Measurements from ENCODE around the gene RNF4. TPM values are rescaled to one million over a fixed set of nuclear protein-coding genes. Genes with fewer than 3 reads are reported as not detected.

The RNF4 gene
- total and polyA plus RNA-seq, 2 donors (not counting 1 experiment from before 2014, with no cell fraction given) = 45.6 to 72.4 TPM

DNA sequence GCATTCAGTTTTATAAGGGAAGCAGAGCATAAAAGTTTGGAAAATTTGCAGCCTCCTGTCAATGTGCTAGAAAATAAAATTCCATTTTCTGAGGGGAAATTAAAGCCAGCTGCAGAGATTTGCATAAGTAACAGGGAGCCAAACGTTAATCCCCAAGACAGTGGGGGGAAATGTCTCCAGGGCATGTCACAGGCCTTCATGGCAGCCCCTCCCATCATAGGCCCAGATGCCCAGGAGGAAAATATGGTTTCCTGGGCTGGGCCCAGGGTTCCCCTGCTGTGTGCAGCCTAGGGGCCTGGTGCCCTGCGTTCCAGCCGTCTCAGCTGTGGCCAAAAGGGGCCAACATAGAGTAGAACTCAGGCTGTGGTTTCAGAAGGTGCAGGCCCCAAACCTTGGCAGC, 9.3 kb downstream of the RNF4 start:
- H3K9me3 ChIP-seq (ENCODE audit: control insufficient read depth, insufficient read depth, low read depth, low read length) = no peaks in the 10 kb centered on the region
- peaks cover 98% of the 10 kb centered on the region for H3K79me2 ChIP-seq (ENCODE audit: control insufficient read depth, insufficient read depth, low read length)
- DNase-seq (ENCODE audit: low read depth in 2 of 2) = no peak
- no peaks in the 10 kb centered on the region for H3K4me1 ChIP-seq (ENCODE audit: control insufficient read depth, extremely low read depth, insufficient read depth, low read length)
- H3K9ac ChIP-seq (ENCODE audit: insufficient read depth, low read length) = no peak overlapping the region
- H4K20me1 ChIP-seq (ENCODE audit: control insufficient read depth, extremely low read depth, insufficient read depth, low read length) = peaks cover 3% of the 10 kb centered on the region
- no peaks in the 10 kb centered on the region for H3K27me3 ChIP-seq (ENCODE audit: control insufficient read depth, insufficient read depth, low read length)
- H3K4me3 ChIP-seq (replicated peaks in 1 of 4; ENCODE audit: control extremely low read depth in 1 of 4, insufficient read depth in 1 of 4, low read depth in 3 of 4, low read length in 4 of 4) = no peak overlapping the region
- no peak overlapping the region for H2AFZ ChIP-seq (ENCODE audit: low read length)
- no peak overlapping the region for H3K27ac ChIP-seq (ENCODE audit: insufficient read depth, low read length)
- TF ChIP-seq, protein P1, sequence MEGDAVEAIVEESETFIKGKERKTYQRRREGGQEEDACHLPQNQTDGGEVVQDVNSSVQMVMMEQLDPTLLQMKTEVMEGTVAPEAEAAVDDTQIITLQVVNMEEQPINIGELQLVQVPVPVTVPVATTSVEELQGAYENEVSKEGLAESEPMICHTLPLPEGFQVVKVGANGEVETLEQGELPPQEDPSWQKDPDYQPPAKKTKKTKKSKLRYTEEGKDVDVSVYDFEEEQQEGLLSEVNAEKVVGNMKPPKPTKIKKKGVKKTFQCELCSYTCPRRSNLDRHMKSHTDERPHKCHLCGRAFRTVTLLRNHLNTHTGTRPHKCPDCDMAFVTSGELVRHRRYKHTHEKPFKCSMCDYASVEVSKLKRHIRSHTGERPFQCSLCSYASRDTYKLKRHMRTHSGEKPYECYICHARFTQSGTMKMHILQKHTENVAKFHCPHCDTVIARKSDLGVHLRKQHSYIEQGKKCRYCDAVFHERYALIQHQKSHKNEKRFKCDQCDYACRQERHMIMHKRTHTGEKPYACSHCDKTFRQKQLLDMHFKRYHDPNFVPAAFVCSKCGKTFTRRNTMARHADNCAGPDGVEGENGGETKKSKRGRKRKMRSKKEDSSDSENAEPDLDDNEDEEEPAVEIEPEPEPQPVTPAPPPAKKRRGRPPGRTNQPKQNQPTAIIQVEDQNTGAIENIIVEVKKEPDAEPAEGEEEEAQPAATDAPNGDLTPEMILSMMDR (conservative IDR thresholded peaks at IDR 0.05 in 1 of 2, IDR thresholded peaks at IDR 0.05 in 1 of 2; ENCODE audit: low read depth in 1 of 2, low read length in 2 of 2) = no peak
- no peak for TF ChIP-seq EZH2 (IDR thresholded peaks at IDR 0.05; ENCODE audit: low read length, missing control alignments)
- H3K4me2 ChIP-seq (ENCODE audit: extremely low read depth, insufficient read depth, low read length) = no peak overlapping the region
- H3K36me3 ChIP-seq (ENCODE audit: control insufficient read depth, insufficient read depth, low read length) = no peaks in the 10 kb centered on the region

DNA sequence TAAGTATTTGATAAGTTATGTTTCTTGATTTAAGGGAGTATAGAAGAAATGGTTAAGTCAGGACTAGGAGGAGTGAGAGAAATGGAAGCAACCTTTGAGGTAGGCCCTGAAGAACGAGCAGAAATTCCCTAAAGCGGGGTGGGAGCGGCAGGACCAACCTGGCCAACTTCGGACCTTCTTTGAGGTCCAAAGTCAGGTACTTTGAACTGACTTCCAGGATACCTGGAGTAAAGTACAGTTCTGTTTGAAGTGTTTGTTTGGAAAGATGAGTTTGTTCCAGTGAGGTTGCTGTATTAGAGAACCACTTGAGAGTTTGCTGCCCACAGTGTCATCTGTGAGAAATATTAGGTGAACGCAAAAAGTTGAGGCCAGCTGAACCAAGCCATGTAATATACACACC, 11.7 kb downstream of the RNF4 start:
- Histone ChIP-seq H3K9ac (ENCODE audit: insufficient read depth, low read length) (no peak overlapping the region), H3K4me1 (ENCODE audit: control insufficient read depth, extremely low read depth, insufficient read depth, low read length) (no peaks in the 10 kb centered on the region), H3K4me2 (ENCODE audit: extremely low read depth, insufficient read depth, low read length) (no peak overlapping the region), H3K36me3 (ENCODE audit: control insufficient read depth, insufficient read depth, low read length) (no peaks in the 10 kb centered on the region), H4K20me1 (ENCODE audit: control insufficient read depth, extremely low read depth, insufficient read depth, low read length) (peaks cover 3% of the 10 kb centered on the region), H3K79me2 (ENCODE audit: control insufficient read depth, insufficient read depth, low read length) (peaks cover 98% of the 10 kb centered on the region), H2AFZ (ENCODE audit: low read length) (no peak overlapping the region), H3K4me3 (replicated peaks in 1 of 4; ENCODE audit: control extremely low read depth in 1 of 4, insufficient read depth in 1 of 4, low read depth in 3 of 4, low read length in 4 of 4) (no peak overlapping the region), H3K27ac (ENCODE audit: insufficient read depth, low read length) (no peak overlapping the region), H3K27me3 (ENCODE audit: control insufficient read depth, insufficient read depth, low read length) (no peaks in the 10 kb centered on the region), H3K9me3 (ENCODE audit: control insufficient read depth, insufficient read depth, low read depth, low read length) (no peaks in the 10 kb centered on the region)
- no peak for DNase-seq (ENCODE audit: low read depth in 2 of 2)
- TF ChIP-seq, protein P1 (conservative IDR thresholded peaks at IDR 0.05 in 1 of 2, IDR thresholded peaks at IDR 0.05 in 1 of 2; ENCODE audit: low read depth in 1 of 2, low read length in 2 of 2) = no peak
- TF ChIP-seq EZH2 (IDR thresholded peaks at IDR 0.05; ENCODE audit: low read length, missing control alignments) = no peak

DNA sequence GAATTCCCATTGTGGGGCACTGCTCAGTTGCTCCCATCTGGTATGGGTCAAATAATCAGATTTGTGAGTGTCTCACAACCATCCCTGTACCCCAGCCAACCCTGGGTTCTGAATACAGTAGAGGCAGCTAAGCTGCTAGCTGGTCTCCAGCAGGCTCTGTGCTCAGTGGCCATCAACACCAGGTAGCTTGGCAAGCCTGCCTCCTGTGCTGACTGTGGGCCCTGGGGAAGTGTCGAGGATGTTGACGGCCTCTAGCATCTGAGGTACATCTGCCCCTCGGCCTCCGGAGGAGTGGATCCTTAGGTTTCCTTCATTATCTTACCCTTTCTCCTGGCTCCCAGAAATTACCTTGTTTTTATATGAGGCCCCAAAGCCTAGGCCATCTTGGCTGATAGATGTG, 13.3 kb downstream of the RNF4 start:
- TF ChIP-seq EZH2 (IDR thresholded peaks at IDR 0.05; ENCODE audit: low read length, missing control alignments) = no peak
- TF ChIP-seq, protein P1 (conservative IDR thresholded peaks at IDR 0.05 in 1 of 2, IDR thresholded peaks at IDR 0.05 in 1 of 2; ENCODE audit: low read depth in 1 of 2, low read length in 2 of 2) = no peak
- no peaks in the 10 kb centered on the region for H3K9me3 ChIP-seq (ENCODE audit: control insufficient read depth, insufficient read depth, low read depth, low read length)
- H3K27ac ChIP-seq (ENCODE audit: insufficient read depth, low read length) = no peak overlapping the region
- peaks cover 98% of the 10 kb centered on the region for H3K79me2 ChIP-seq (ENCODE audit: control insufficient read depth, insufficient read depth, low read length)
- peaks cover 3% of the 10 kb centered on the region for H4K20me1 ChIP-seq (ENCODE audit: control insufficient read depth, extremely low read depth, insufficient read depth, low read length)
- no peak overlapping the region for H3K4me2 ChIP-seq (ENCODE audit: extremely low read depth, insufficient read depth, low read length)
- no peaks in the 10 kb centered on the region for H3K4me1 ChIP-seq (ENCODE audit: control insufficient read depth, extremely low read depth, insufficient read depth, low read length)
- no peaks in the 10 kb centered on the region for H3K27me3 ChIP-seq (ENCODE audit: control insufficient read depth, insufficient read depth, low read length)
- no peak for DNase-seq (ENCODE audit: low read depth in 2 of 2)
- no peak overlapping the region for H3K9ac ChIP-seq (ENCODE audit: insufficient read depth, low read length)
- H3K4me3 ChIP-seq (replicated peaks in 1 of 4; ENCODE audit: control extremely low read depth in 1 of 4, insufficient read depth in 1 of 4, low read depth in 3 of 4, low read length in 4 of 4) = no peak overlapping the region
- no peak overlapping the region for H2AFZ ChIP-seq (ENCODE audit: low read length)
- H3K36me3 ChIP-seq (ENCODE audit: control insufficient read depth, insufficient read depth, low read length) = no peaks in the 10 kb centered on the region

Data from fibroblast of lung (primary cell).